ENCODE data around the gene CD164L2. TPM values are rescaled to one million over a fixed set of nuclear protein-coding genes. Genes with fewer than 3 reads are reported as not detected.

Gene CD164L2
- total RNA-seq, 1 experiment from 2014 or later: 0.63 TPM

- no peaks in the 10 kb centered on the region for H3K79me2 ChIP-seq (ENCODE audit: low read depth)
- H3K9me3 ChIP-seq (ENCODE audit: insufficient read depth, low read depth): no peaks in the 10 kb centered on the region
- no peak overlapping the region for H3K4me3 ChIP-seq
- no peak overlapping the region for H2AFZ ChIP-seq
- no peaks in the 10 kb centered on the region for H3K36me3 ChIP-seq (ENCODE audit: low read depth)
- ChIA-PET POLR2A (ENCODE audit: unreplicated experiment) (no interaction called here), CTCF (no interaction called here)
- peaks cover 4% of the 10 kb centered on the region; the same call in 1 of the 2 replicates for H3K4me1 ChIP-seq (replicated peaks; ENCODE audit: insufficient read depth)
- H3K4me2 ChIP-seq: no peak overlapping the region
- TF ChIP-seq EZH2 (IDR thresholded peaks at IDR 0.05; ENCODE audit: low read depth) (no peak), CTCF (conservative IDR thresholded peaks at IDR 0.05) (no peak)
- BruUV-seq (replicated peaks): no TSS peak
- no peaks in the 10 kb centered on the region for H4K20me1 ChIP-seq (ENCODE audit: insufficient read depth)
- H3K27ac ChIP-seq: no peak overlapping the region
- DNase-seq: no peak
- intact Hi-C loops (cut with micrococcal nuclease; ENCODE audit: unreplicated experiment): no loop called here
- no peaks in the 10 kb centered on the region for H3K27me3 ChIP-seq (ENCODE audit: insufficient read depth, low read depth)
- H3K9me2 ChIP-seq (ENCODE audit: insufficient read depth): no peaks in the 10 kb centered on the region
- H3F3A ChIP-seq (ENCODE audit: insufficient read depth, low read depth): no peaks in the 10 kb centered on the region
Measured at GRCh38 chr1:27360159-27361043, 22.7 kb downstream of the CD164L2 start.

GRCh38 chr1:27359822-27360158 is 23.3 kb downstream of the CD164L2 start:
- H2AFZ ChIP-seq: no peak overlapping the region
- no peaks in the 10 kb centered on the region for H3K4me1 ChIP-seq (replicated peaks; ENCODE audit: insufficient read depth)
- no peaks in the 10 kb centered on the region for H3K9me2 ChIP-seq (ENCODE audit: insufficient read depth)
- H3K4me3 ChIP-seq: no peak overlapping the region
- no peak for TF ChIP-seq EZH2 (IDR thresholded peaks at IDR 0.05; ENCODE audit: low read depth)
- no peak for TF ChIP-seq CTCF (conservative IDR thresholded peaks at IDR 0.05)
- intact Hi-C loops (cut with micrococcal nuclease; ENCODE audit: unreplicated experiment): no loop called here
- H3K27ac ChIP-seq: no peak overlapping the region
- H3K27me3 ChIP-seq (ENCODE audit: insufficient read depth, low read depth): no peaks in the 10 kb centered on the region
- ChIA-PET POLR2A (ENCODE audit: unreplicated experiment) (no interaction called here), CTCF (no interaction called here)
- no peak for DNase-seq
- no peaks in the 10 kb centered on the region for H3F3A ChIP-seq (ENCODE audit: insufficient read depth, low read depth)
- H4K20me1 ChIP-seq (ENCODE audit: insufficient read depth): no peaks in the 10 kb centered on the region
- H3K9me3 ChIP-seq (ENCODE audit: insufficient read depth, low read depth): no peaks in the 10 kb centered on the region
- H3K4me2 ChIP-seq: no peak overlapping the region
- BruUV-seq (replicated peaks): no TSS peak
- no peaks in the 10 kb centered on the region for H3K36me3 ChIP-seq (ENCODE audit: low read depth)
- H3K79me2 ChIP-seq (ENCODE audit: low read depth): no peaks in the 10 kb centered on the region

GRCh38 chr1:27358928-27359313 is 24.2 kb downstream of the CD164L2 start:
- Histone ChIP-seq H3K36me3 (ENCODE audit: low read depth) (no peaks in the 10 kb centered on the region), H3K9me2 (ENCODE audit: insufficient read depth) (no peaks in the 10 kb centered on the region), H2AFZ (no peak overlapping the region), H4K20me1 (ENCODE audit: insufficient read depth) (no peaks in the 10 kb centered on the region), H3K4me1 (replicated peaks; ENCODE audit: insufficient read depth) (no peaks in the 10 kb centered on the region), H3K4me3 (no peak overlapping the region), H3K79me2 (ENCODE audit: low read depth) (no peaks in the 10 kb centered on the region), H3K27ac (no peak overlapping the region), H3F3A (ENCODE audit: insufficient read depth, low read depth) (no peaks in the 10 kb centered on the region), H3K27me3 (ENCODE audit: insufficient read depth, low read depth) (no peaks in the 10 kb centered on the region), H3K4me2 (no peak overlapping the region), H3K9me3 (ENCODE audit: insufficient read depth, low read depth) (no peaks in the 10 kb centered on the region)
- intact Hi-C loops (cut with micrococcal nuclease; ENCODE audit: unreplicated experiment): no loop called here
- ChIA-PET POLR2A (ENCODE audit: unreplicated experiment) (no interaction called here), CTCF (no interaction called here)
- DNase-seq: no peak
- no TSS peak for BruUV-seq (replicated peaks)
- TF ChIP-seq CTCF (conservative IDR thresholded peaks at IDR 0.05) (no peak), EZH2 (IDR thresholded peaks at IDR 0.05; ENCODE audit: low read depth) (no peak)
